UCSD-AML1 (cell line): ENCODE data around the gene CROCC2.

Source experiments
- DNase-seq: peaks from one replicate; lab custom pipeline; 2025; ENCODE audit not compliant: unreplicated experiment; lab: John Stamatoyannopoulos, UW

CROCC2 gene

DNA sequence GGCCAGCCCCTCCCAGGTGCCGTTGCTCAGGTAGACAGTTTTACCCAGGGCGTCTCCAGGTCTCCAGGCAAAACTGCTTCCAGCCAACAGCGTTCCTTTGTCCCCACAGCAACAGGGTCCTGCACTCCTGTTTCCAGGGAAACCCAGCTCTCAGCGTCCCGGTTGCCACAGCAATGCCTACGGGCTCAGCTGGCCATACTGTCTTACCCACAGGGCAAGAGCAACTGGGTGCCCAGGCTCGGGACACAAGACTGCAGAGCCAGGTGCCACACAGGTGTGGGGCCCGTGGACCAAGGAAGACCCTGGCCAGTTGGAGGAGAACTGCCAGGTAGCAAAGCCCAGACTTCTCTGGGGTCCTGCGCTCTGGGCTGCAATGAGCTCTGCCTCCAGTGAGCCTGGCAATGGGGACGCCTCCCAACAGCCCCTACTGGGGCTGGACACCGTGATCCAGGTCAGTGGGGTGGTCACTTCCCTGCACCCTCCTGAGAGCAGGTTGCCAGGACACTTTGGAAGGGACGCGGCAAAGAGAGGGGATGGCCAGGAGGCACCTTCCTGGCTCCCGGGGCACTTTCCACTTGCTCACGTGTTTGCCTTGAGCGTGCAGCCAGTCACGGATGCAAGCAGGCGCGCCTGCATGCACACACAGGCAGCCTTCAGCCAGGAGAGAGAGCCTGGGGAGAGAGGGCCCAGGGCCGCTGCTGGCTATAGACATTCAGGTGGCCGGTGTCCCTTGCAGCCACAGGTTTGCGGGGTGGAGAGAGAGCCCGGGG, at the start of gene CROCC2:
TSS of gene CROCC2 (plus strand) at position 196 of the 770 bp plus-strand sequence. CDS start at position 374, 178 bp downstream.
- DNase-seq, result no peak

DNA sequence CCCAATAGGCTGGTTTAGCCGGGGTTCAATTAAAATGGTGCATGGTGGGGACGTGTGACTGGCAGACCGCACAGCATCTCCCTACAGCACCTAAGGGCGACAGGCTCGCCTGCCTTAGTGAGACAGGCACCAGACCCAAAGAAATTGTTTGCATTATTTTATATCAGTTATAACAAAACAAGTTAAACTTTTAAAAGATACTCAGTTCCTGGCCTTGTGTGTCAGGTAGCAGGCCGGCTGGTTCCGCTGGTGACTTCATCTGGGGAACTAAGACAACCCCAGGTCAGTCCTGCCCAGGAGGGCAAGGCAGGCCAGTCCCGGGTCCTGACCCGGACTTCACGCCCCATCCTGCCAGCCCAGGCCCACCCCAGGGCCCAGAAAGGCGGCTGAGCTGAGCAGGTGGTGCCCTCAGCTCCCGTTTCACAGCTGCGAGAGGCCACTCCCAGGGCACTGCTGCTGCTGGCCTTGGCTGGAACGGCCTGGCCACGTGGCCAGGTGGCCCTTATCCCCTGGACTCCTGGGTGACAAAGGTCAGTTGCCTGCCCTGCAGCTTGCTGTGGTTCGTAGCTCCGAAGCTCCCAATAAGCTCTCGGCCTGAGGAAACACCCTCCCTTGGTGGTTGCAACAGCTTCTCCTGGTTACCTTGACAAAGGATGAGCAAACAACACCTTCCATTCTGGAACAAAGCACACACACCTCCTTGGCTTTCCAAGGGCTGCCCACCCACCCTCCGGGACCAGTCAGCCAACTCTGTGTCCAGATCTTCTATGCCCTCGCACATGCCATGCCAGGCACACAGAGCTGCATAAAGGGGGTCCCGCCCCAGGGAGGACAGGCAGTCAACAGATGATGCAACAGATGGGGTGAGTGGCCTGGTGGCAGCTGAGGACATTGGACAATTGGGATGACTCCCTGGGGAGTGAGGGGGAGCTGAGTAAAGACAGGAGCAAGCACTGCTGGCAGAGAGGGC, 48.8 kb upstream of the CROCC2 start:
- DNase-seq, result no peak

DNA sequence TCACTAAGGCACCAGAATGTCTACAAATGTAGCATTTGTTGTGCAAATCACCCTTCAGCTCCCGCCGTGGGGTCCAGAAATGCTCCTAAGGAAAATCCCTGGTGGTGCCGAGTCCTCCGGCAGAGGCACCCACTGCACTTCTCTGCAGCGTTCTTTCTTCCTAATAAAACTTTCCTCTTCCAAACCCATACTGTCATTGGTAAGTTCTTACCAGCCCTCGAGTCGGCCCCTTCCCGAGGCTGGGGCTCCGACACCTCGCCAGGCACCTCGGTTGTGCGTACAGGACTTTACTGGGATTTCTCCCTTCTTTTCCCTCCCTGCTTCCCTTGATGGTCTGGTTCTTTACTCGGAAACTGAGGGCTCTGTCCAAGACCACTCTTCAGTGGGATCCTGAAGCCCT, 47.8 kb upstream of the CROCC2 start:
- no peak for DNase-seq

DNA sequence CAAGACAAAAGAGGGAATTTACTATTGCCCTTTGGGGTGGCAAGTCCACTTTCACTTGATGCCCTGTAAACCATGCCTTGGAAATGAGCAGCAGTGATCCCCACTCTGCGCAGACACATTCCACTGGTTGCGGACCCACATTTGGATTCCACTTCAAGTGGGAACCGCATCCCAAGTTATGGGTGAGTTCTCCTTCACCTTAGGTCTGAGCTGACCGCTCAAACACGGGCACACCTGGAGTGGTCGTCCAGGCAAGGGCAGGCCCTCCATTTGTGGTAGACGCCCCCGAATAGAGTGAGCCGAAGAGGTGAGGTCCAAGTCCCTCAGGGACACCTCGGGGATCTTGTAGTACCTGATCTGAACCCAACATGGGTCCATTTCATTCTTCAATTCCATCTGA, 47.3 kb upstream of the CROCC2 start:
- DNase-seq, result no peak

DNA sequence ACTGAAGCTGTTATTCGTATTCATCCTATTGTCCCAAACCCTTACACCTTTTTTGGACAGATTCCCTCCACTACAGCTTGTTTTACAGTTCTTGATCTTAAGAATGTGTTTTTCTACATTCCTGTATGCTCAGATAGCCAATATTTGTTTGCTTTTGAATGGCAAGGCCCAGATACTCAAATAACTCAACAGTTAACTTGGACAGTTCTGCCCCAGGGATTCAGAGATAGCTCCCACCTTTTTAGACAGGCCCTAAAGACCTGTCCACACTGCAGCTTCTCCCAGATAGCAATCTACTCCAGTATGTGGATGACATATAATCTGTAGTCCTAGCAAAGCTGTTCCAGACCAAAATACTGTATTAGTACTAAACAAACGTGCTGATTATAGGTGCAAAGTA, 44.6 kb upstream of the CROCC2 start:
- no peak for DNase-seq

DNA sequence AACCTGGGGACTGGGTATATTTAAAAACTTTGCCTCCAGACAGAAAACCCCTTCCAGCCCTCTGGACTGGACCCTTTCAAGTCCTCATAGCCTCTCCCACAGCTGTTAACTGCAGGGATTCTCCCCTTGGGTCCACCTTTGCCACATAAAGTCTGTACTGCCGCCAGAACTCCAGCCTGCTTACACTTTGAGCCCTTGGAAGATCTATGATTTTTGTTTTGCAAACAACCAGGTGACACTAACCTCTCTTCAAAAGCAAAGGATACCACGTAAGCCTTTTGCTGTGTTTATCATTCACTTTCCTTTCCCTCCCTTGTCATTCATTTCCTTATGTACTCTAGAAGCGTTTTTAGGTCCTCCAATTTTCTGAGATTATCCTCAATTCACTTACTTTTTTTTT, 41.7 kb upstream of the CROCC2 start:
- DNase-seq, result no peak

DNA sequence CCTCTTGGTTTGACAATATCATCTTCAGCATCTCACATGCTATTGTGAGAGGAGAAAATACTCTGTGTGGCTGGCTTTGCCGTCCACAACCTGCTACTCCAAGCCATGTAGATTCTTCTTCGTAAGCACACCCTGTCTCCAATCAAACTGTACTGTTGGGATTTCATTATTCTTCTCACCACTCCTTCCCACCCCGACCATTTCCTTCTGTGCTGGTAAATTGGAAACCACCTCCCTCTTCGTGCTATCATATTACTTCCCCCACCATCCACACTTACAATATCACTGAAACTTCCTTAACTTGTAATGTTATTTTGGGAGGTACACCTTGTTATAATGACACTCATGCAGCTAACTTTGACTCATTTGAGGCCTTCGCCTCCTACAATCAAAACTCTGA, 40.7 kb upstream of the CROCC2 start:
- no peak for DNase-seq

DNA sequence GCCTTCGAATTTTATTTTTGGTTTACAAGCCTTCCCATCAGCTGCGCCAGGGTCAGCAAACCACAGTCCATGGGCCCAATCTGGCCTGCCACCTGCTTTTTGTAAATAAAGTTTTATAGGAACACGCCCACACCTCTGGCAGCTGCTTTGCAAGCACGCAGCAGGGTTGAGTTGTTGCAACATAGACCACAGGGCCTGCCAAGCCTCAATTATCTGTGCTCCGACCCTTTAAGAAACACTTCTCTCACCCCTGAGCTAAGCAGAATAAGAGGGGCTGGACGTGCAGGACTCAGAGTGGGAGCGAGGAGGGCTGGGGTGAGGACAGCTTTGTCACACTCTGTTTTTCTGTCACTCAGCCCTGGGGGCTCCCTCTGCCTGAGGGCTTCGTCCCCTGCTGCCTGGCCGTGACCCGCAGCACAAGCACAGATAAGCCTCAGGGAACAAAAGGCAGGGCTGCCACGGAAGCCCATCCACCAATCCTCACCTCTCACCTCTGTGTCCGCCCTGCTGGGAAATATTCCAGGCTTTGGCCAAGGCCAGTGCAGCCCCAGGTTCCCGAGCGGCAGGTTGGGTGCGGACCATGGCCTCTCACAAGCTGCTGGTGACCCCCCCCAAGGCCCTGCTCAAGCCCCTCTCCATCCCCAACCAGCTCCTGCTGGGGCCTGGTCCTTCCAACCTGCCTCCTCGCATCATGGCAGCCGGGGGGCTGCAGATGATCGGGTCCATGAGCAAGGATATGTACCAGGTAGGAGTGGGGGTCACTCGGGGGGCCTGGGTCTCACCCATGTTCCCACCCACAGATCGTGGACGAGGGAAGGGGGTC, 37.6 kb upstream of the CROCC2 start, which contains the start of gene AGXT:
TSS of gene AGXT (plus strand) at position 539 of the 823 bp plus-strand sequence. CDS start at position 581, 42 bp downstream.
- DNase-seq, result no peak

DNA sequence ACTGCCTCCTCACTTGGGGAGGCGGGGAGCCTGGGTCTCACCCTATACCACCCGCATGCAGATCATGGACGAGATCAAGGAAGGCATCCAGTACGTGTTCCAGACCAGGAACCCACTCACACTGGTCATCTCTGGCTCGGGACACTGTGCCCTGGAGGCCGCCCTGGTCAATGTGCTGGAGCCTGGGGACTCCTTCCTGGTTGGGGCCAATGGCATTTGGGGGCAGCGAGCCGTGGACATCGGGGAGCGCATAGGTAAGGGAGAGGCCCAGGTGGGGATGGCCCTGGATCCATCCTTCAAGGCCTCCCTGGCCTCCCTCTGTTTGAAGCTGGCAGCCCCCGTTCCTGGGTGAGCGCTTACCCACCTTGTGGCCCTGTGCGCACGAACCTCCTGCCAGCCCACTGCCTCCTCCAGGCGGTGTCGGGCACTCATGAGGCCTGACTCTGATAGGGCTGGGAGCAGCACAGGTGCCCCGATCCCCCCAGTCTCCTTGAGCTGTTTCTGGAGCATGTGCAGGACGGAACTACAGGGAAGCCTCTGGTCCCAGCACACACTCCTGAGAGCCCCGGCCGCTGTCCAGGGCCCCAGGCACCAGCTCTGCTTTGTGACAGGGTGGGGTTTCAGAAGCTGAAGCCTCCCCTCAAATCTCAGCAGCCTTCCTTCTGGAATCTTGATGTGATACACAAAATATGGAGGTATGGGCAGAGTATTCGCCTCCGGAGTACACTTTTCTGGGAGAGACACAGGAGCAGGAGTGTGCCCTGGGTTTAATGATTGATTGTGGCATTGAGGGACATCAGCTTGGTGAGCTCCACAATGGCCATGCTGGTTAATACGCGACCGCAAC, 36.8 kb upstream of the CROCC2 start:
- no peak for DNase-seq

DNA sequence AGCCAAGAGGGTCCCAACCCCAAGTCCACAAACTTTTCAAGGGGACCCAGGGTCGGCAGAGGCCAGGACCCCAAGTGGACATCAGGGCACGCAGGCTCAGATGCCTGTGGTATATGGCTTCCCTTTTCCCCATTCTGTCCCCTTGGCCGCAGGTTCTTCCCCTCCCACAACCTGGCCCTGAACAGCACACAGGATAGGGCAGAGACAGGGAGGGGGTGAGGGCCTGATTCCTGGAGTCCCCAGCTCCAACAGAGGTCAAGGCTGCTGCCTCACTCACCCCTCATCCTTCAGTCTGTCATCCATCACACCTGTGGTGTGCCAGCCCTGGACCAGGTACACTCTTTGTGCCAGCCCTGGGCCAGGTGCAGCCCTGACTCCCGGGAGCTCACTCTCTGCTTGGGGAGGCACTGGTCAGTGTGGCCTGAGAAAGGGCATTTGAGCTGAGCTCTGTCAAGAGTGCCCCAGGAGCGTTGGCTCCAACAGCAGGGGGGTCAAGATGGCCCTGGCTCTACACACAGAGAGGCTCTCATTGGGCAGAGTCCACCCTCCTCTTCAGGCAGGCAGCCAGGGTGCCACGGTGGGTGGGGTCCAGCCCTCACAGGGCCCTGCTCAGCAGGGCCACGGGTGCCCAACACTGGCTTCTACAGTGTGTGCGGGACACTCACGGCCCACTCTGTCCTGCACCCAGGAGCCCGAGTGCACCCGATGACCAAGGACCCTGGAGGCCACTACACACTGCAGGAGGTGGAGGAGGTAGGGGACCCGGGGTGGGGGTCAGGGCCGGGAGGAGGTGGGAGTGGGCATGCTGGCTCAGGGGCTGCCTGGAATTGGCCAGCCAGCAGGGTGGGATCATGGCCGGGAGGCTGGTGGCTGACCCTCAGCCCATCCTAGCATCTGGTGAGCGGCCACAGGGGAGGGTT, 35.9 kb upstream of the CROCC2 start:
- DNase-seq, result no peak

DNA sequence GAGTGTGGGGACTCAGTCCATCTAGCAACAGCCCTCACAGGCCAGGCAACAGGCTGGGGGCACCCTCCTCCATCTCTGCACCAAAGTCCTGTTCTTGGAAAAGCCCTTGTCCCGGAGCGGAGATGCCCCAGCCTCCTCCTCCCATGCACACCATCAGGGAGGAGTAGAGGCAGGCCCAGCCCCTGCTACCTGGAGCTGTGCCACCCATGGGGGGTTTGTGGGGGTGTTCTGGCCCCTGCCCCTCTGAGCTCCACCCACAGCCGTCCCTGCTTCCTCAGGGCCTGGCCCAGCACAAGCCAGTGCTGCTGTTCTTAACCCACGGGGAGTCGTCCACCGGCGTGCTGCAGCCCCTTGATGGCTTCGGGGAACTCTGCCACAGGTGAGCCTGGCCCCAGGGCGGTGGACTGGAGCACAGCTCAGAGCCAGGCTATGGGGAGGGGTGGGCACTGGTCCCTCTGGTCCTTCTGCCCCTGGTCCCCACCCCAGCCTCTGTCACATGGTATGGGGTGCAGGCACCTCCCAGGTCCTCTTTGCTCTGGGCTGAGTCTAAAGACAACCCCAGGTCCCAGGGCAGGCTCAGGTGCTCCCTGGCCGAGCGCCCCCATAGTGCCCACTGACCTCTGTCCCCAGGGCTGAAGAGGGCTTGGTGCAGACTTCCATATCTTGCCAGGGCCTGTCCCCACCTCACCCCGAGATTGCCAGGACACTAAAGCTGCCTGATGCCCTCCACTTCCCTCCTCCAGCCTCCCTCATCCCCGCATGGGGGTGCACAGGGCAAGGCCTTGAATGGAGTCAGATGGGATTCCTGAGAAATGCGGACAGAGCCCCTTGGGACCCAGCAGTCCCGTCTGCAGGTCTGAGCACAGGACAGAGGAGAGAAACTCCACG, 34.8 kb upstream of the CROCC2 start:
- no peak for DNase-seq

DNA sequence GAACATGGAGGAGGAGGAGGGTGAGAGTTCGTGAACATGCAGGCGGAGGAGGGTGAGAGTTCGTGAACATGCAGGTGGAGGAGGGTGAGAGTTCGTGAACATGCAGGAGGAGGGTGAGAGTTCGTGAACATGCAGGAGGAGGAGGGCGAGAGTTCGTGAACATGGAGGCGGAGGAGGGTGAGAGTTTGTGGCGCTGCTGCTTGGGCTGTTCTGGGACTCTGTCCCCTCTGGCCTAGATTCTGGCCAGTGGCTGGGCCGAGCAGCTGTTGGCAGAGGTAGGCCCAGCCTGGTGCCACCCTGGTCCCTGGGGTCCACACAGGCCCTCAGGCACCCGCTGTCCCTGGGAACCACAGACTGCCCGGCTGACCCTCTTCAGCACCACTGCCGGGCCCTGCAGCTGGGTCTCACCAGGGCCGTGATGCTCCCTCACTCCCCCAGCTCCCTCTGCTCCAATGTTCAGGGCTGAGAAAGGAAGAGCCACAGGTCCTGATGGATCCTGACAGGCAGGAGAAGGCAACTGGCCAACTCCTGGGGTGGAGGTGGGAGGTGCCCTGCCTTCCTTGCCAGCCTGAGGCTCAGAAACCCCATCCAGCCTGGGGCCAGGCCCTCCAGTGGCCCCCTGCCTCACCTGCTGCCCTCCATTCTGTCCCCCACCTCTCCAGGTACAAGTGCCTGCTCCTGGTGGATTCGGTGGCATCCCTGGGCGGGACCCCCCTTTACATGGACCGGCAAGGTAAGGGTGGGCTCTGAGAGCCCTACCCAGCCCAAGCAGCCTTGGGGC, 33.6 kb upstream of the CROCC2 start:
- no peak for DNase-seq

DNA sequence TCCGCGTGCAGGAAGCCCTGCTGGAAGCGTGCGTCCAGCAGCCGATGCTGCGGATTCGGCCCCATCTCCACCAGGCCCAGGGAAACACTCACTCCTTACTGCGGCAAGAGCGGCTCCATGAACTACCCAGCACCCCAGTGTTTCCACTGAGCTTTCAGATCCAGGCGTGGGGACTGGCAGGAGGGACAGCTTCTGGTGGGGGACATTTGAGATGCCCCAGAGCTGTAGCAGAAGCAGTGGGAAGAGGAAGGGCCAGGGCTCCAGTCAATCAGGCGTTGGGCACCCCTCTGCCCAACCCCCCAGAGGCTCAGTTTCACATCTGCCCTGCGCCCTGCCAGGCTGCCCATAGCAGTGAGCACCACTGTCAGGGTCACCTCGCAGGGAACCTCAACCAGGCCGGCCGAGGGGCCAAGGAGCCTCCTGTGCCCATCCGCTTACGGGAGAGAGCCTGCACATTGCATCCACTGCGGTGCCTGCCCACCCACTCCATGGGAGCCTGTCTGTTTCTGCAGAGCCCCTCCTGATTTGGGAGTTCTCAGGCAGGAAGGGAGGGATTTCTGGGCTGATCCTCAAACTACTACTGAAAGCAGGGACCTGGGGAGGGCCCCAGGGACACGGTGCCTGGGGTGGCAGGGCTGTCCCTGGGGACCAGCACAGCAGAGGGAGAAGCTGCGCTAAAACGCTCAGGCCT, 32.9 kb upstream of the CROCC2 start:
- DNase-seq, result no peak

DNA sequence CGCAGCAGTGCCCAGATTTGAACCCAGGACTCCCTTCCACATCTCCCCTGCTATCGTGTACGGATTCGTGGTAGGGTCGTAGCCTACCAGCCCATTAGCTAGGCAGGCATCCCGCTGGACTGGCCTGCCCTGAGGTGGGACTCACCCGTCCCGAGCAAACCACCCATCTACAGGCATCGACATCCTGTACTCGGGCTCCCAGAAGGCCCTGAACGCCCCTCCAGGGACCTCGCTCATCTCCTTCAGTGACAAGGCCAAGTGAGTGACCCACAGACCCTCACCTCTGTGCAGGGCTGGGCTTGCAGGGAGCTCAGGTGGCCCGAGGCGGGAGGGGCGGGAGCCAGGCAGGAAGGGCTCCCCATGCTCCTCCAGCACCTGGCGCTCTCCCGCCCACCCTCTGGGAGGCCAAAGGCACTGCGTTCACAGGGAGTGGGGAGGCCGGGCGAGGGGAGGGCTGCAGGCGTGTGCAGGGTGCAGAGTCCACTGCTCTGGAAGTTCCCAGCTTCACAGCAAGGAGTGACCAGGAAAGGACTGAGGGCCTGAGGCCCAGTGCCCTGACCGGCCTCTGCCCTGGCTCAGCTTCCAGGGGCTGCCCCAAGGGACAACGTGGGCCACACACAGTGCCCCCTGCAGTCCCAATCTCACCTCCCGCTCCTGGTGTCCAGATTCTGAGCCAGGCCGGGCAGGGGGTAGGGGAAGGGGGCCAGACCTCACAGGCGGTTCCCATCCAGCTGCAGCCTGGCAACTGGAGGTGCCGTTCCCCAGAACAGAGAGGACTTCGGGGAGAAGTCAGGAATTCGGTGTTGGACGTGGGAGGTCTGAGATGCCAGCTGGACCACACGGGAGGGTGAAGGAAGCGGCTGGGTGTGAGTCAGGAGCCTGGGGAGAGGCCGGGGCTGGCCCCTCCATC, 32.1 kb upstream of the CROCC2 start:
- DNase-seq, result no peak

DNA sequence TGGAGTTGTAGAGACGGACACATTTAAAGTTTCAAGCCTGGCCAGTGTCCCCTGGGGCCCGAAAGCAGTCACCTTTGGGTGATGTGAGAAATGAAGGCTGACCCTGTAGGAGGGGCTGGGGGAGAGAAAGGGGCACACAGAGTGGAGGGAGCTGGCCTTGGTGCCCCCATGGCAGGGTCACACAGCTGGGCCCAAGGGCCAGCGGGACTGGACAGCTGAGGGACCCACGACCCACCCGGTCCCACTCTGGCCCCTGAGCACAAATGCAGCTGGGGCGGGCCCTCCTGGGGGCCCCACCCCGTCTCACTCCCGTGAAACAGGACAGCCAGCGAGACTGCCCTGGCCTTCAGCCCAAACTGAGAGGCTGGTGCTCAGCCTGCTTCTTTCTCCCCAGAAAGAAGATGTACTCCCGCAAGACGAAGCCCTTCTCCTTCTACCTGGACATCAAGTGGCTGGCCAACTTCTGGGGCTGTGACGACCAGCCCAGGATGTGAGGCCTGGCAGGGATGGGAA, 31.4 kb upstream of the CROCC2 start:
- DNase-seq, result no peak
